HG03432 (cell line): ENCODE measurements around the gene OSBP2.
"Not testable (repeated sequence)": the region's sequence is repeated elsewhere in the genome, so short reads cannot be mapped to it uniquely, and the experiment has no call there.

Experiments
- ATAC-seq: cut with Tn5 transposase; IDR thresholded peaks from one replicate; pipeline ENCODE4 v1.9.1; 2021; ENCODE audit warnings: mild to moderate bottlenecking, moderate library complexity; ENCODE audit not compliant: unreplicated experiment

Gene OSBP2

GRCh38 chr22:30718491-30718890, 23.8 kb downstream of the OSBP2 start:
- no peak for ATAC-seq

- no peak for ATAC-seq
Measured at GRCh38 chr22:30718938-30719337, 24.3 kb downstream of the OSBP2 start.

- no peak for ATAC-seq
Measured at GRCh38 chr22:30720263-30720837, 25.7 kb downstream of the OSBP2 start.

- ATAC-seq, result no peak
Measured at GRCh38 chr22:30721741-30722140, 27.1 kb downstream of the OSBP2 start.

- no peak for ATAC-seq
Measured at GRCh38 chr22:30728826-30729225, 34.2 kb downstream of the OSBP2 start.

- ATAC-seq, result no peak
Measured at GRCh38 chr22:30731658-30732057, 37.0 kb downstream of the OSBP2 start.

- no peak for ATAC-seq
Measured at GRCh38 chr22:30732426-30732825, 37.8 kb downstream of the OSBP2 start.

- ATAC-seq, result no peak
Measured at GRCh38 chr22:30733181-30733631, 38.5 kb downstream of the OSBP2 start.

GRCh38 chr22:30740007-30740406, 45.3 kb downstream of the OSBP2 start:
- not testable (repeated sequence) for ATAC-seq

GRCh38 chr22:30740511-30740910, 45.8 kb downstream of the OSBP2 start:
- ATAC-seq, result not testable (repeated sequence)

- no peak for ATAC-seq
Measured at GRCh38 chr22:30742291-30743256, 47.9 kb downstream of the OSBP2 start.

GRCh38 chr22:30743257-30744020, 48.8 kb downstream of the OSBP2 start:
- no peak for ATAC-seq

GRCh38 chr22:30744224-30744623, 49.5 kb downstream of the OSBP2 start:
- no peak for ATAC-seq

GRCh38 chr22:30747493-30747892, 52.8 kb downstream of the OSBP2 start:
- no peak for ATAC-seq

GRCh38 chr22:30749272-30749671, 54.6 kb downstream of the OSBP2 start:
- no peak for ATAC-seq

- no peak for ATAC-seq
Measured at GRCh38 chr22:30749849-30750248, 55.2 kb downstream of the OSBP2 start.

GRCh38 chr22:30751529-30751928, 56.9 kb downstream of the OSBP2 start:
- no peak for ATAC-seq

GRCh38 chr22:30752771-30753170, 58.1 kb downstream of the OSBP2 start:
- ATAC-seq, result no peak

GRCh38 chr22:30753701-30754100, 59.0 kb downstream of the OSBP2 start:
- no peak for ATAC-seq

GRCh38 chr22:30754521-30754920, 59.8 kb downstream of the OSBP2 start:
- ATAC-seq, result no peak

GRCh38 chr22:30754971-30755758, 60.5 kb downstream of the OSBP2 start:
- no peak for ATAC-seq
